Astrocyte of the spinal cord (primary cell): ENCODE measurements around the gene SAMHD1.
A peak's percentile ranks its signal among the peaks of the same experiment; 100 is the strongest.
"Not testable (repeated sequence)": the region's sequence is repeated elsewhere in the genome, so short reads cannot be mapped to it uniquely, and the experiment has no call there.

Source experiments
- DNase-seq: peaks from one replicate; pipeline ENCODE4 v3.0.0; 2011; ENCODE audit warnings: low read depth, low spot score
- H3K4me3 ChIP-seq: 2 replicates; pipeline ENCODE4 v1.5.1; 2011; ENCODE audit warnings: low read depth, mild to moderate bottlenecking, low read length, moderate library complexity
- CTCF ChIP-seq: IDR thresholded peaks from 2 replicates; pipeline ENCODE4 v1.5.1; 2012; ENCODE audit warnings: low read depth, mild to moderate bottlenecking, low read length, inconsistent platforms
- in situ Hi-C: cut with HindIII; loops from 2 replicates; pipeline ENCODE4 v1.10.0; 2017; ENCODE audit warnings: low sequenced_read_pairs

The SAMHD1 gene

GRCh38 chr20:36875702-36876472, 75.6 kb downstream of the SAMHD1 start, which contains the start of gene TLDC2:
Gene TLDC2, plus strand, starts transcription at chr20:36876138. Its CDS starts 37 bp downstream, at chr20:36876175.
- no peak within 1 kb of the TSS for H3K4me3 ChIP-seq
- in situ Hi-C loops: no loop called here
- TF ChIP-seq CTCF: no peak
- DNase-seq: no peak

GRCh38 chr20:36875093-36875492, 76.4 kb downstream of the SAMHD1 start:
- in situ Hi-C loops, DNase-seq, H3K4me3 ChIP-seq: not testable (repeated sequence)

- no peak overlapping the region for H3K4me3 ChIP-seq
- TF ChIP-seq CTCF: no peak
- in situ Hi-C loops: no loop called here
- DNase-seq: no peak
These were observed 77.9 kb downstream of the SAMHD1 start for GRCh38 chr20:36873498-36874189.

GRCh38 chr20:36872852-36873251, 78.7 kb downstream of the SAMHD1 start:
- no peak overlapping the region for H3K4me3 ChIP-seq
- TF ChIP-seq CTCF: no peak
- DNase-seq: no peak
- in situ Hi-C loops: no loop called here

- no peak for DNase-seq
- no peak overlapping the region for H3K4me3 ChIP-seq
- in situ Hi-C loops: no loop called here
- no peak for TF ChIP-seq CTCF
These were observed 79.6 kb downstream of the SAMHD1 start for GRCh38 chr20:36871640-36872570.

GRCh38 chr20:36866681-36867495, 84.6 kb downstream of the SAMHD1 start:
- DNase-seq: peak; percentile 49
- no peak for TF ChIP-seq CTCF
- in situ Hi-C loops: no loop called here
- no peak overlapping the region for H3K4me3 ChIP-seq
